GM12878 (cell line): ENCODE measurements around the gene PRKX. TPM values are rescaled to one million over a fixed set of nuclear protein-coding genes. Genes with fewer than 3 reads are reported as not detected.
A peak's percentile ranks its signal among the peaks of the same experiment; 100 is the strongest.
"Not testable (repeated sequence)": the region's sequence is repeated elsewhere in the genome, so short reads cannot be mapped to it uniquely, and the experiment has no call there.

Experiments used
- ATAC-seq: fragments of 200-7000 bp; cut with Tn5 transposase; 3 replicates; pipeline ENCODE4 v1.9.1; 2020; ENCODE audit warnings: mild to moderate bottlenecking, moderate library complexity
- BruUV-seq: library from RNA; stranded (reverse); fragments of 400-500 nt; replicated peaks from 2 replicates; lab custom pipeline; 2021; lab: Mats Ljungman, UMichigan
- CTCF ChIA-PET: fragments of 300-600 bp; sonication (Branson Sonifier 250); formaldehyde crosslinking; extraction: SDS; loops from one replicate; lab custom pipeline; 2021; ENCODE audit warnings: inconsistent platforms; lab: Yijun Ruan, JAX
- POLR2A ChIA-PET: fragments of 350-600 bp; formaldehyde crosslinking; extraction: SDS; loops from one replicate; lab custom pipeline; 2021; ENCODE audit warnings: inconsistent platforms; lab: Charles Lee
- RAD21 ChIA-PET: fragments of 300-600 bp; sonication (Branson Sonifier 250); formaldehyde crosslinking; loops from one replicate; lab custom pipeline; 2023; ENCODE audit warnings: antibody characterized with exemption; ENCODE audit not compliant: unreplicated experiment; lab: Charles Lee
- SMC1A ChIA-PET: fragments of 300-600 bp; sonication (Branson Sonifier 250); formaldehyde crosslinking; loops from one replicate; lab custom pipeline; 2023; ENCODE audit not compliant: unreplicated experiment, uncharacterized antibody; lab: Charles Lee
- DNase-seq: peaks from one replicate; pipeline ENCODE4 v3.0.0-alpha.2; 2011; ENCODE audit warnings: low read depth, low spot score
- FAIRE-seq: peaks from 3 replicates; lab custom pipeline; 2011; peaks lifted over from hg19 to GRCh38; lab: Jason Lieb, UNC
- H2AFZ ChIP-seq: 2 replicates; pipeline ENCODE4 v1.6.0; 2011; ENCODE audit warnings: low read depth, low read length, control low read depth; ENCODE audit not compliant: control insufficient read depth
- H3K27ac ChIP-seq: 2 replicates; pipeline ENCODE4 v1.5.1; 2011; ENCODE audit warnings: control low read depth; ENCODE audit not compliant: control insufficient read depth, insufficient read depth
- H3K27me3 ChIP-seq, 2 experiments: replicated peaks in 1 of 2; 2 replicates each; pipeline versions ENCODE4 v1.6.0 to v1.6.1; 2011; ENCODE audit warnings: low read length in 1 of 2; ENCODE audit not compliant: control insufficient read depth in 2 of 2, insufficient read depth in 2 of 2
- H3K36me3 ChIP-seq, 2 experiments: 2 replicates each; pipeline ENCODE4 v1.5.1; 2011; ENCODE audit warnings: low read length in 1 of 2; ENCODE audit not compliant: control insufficient read depth in 2 of 2, insufficient read depth in 2 of 2
- H3K4me1 ChIP-seq: 2 replicates; pipeline ENCODE4 v1.6.1; 2011; ENCODE audit warnings: mild to moderate bottlenecking, low read length, moderate library complexity, mixed read lengths; ENCODE audit not compliant: control insufficient read depth, insufficient read depth
- H3K4me2 ChIP-seq: 2 replicates; pipeline ENCODE4 v1.6.0; 2011; ENCODE audit warnings: control low read depth; ENCODE audit not compliant: control insufficient read depth, insufficient read depth
- H3K4me3 ChIP-seq: fragments of 200-600 bp; sonication (generic); 2 replicates; pipeline ENCODE4 v1.5.1; 2016
- H3K79me2 ChIP-seq: 2 replicates; pipeline ENCODE4 v1.6.0; 2011; ENCODE audit warnings: low read length; ENCODE audit not compliant: control insufficient read depth, insufficient read depth
- H3K9ac ChIP-seq: 2 replicates; pipeline ENCODE4 v1.8.0; 2011; ENCODE audit warnings: low read length, control low read depth, mixed read lengths; ENCODE audit not compliant: control insufficient read depth, insufficient read depth
- H3K9me3 ChIP-seq: replicated peaks from 3 replicates; pipeline ENCODE4 v1.5.1; 2011; ENCODE audit warnings: mild to moderate bottlenecking, low read length; ENCODE audit not compliant: control insufficient read depth, insufficient read depth
- H4K20me1 ChIP-seq: 2 replicates; pipeline ENCODE4 v1.6.0; 2011; ENCODE audit not compliant: control insufficient read depth, insufficient read depth
- NFXL1 ChIP-seq: fragments of 450-650 bp; IDR thresholded peaks from 2 replicates; pipeline ENCODE4 v1.6.1; 2017; ENCODE audit warnings: antibody characterized with exemption, mild to moderate bottlenecking, borderline replicate concordance
- WGBS: methylation state at CpG from one replicate; pipeline ENCODE4 v1.1.6; 2016; ENCODE audit warnings: low lambda C conversion rate; ENCODE audit not compliant: insufficient replicate concordance, insufficient coverage; ENCODE audit errors: missing lambda C conversion rate; 5-methylcytosine and 5-hydroxymethylcytosine counted together
- in situ Hi-C: fragments of 300-500 bp; cut with MboI; formaldehyde crosslinking; loops from 9 replicates; pipeline ENCODE4 v1.14.3; 2018; ENCODE audit warnings: mixed read lengths
- intact Hi-C: fragments of 100-400 bp; cut with micrococcal nuclease; formaldehyde crosslinking; loops from one replicate; pipeline ENCODE4 v1.14.2; 2022; ENCODE audit not compliant: unreplicated experiment
- polyA plus RNA-seq, 11 experiments: library from polyadenylated mRNA; depleted of rRNA in 4 of 11; unstranded in 6 of 11; stranded (reverse) in 5 of 11; fragments of >200 nt; fragmentation: Nextera tagmentation in 4 of 11; fragmentation: Illumina TruSeq in 1 of 11; extraction: Ambion mirVana in 4 of 11; extraction: Trizol in 1 of 11; gene quantifications; 1 replicate in 1 of 11; 2 replicates in 10 of 11; pipeline versions ENCODE4 v1.2.1 to v1.2.3, GENCODE V29; 2011 to 2016; ENCODE audit warnings: inconsistent platforms in 2 of 11, missing spikeins in 2 of 11, low read depth in 1 of 11
- total RNA-seq, 4 experiments: library from RNA; depleted of rRNA in 3 of 4; stranded (reverse); fragments of >200 nt in 3 of 4; fragmentation: Illumina TruSeq in 1 of 4; extraction: Trizol in 1 of 4; gene quantifications; 2 replicates each; pipeline versions ENCODE4 v1.2.1 to v1.2.3, GENCODE V29; 2013 to 2021
- TF ChIP-seq, protein P1 (sequence below): fragments of 450-650 bp; IDR thresholded peaks from 2 replicates; pipeline ENCODE4 v1.6.1; 2016; ENCODE audit warnings: mild to moderate bottlenecking, moderate library complexity, borderline replicate concordance

The PRKX gene
- total and polyA plus RNA-seq, 10 of the 15 experiments (the other 5 are each of a cell fraction or from before 2014, with no cell fraction given): 3.9 to 45.3 (median 23.9) TPM

DNA sequence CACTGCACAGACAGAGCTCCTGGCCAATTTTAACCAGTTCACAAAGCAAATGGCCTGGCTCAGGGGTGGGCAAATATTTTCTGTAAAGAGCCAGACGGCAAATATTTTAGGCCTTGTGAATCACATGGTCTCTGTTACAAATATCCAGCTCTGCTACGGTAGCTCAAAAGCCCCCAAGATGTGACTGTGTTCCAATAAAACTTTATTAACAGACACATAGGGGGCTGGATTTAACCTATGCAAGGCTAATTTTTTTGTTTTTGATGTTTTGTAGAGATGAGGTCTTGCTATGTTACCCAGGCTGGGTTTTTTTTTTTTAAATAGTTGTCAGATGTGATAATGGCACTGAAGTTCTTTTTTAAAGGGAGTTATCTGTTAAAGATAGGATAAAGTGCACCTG, 65.4 kb downstream of the PRKX start:
- CTCF ChIA-PET: interaction anchor here (1.6 to 2.3 kb wide), 2 partner anchors 16 to 164 kb away, joined by 5 to 17 read pairs; no protein-coding TSS in a partner anchor
- no peak for DNase-seq
- SMC1A ChIA-PET: interaction anchor here (1.4 to 1.5 kb wide), 2 partner anchors 9 to 163 kb away, joined by 3 to 5 read pairs; no protein-coding TSS in a partner anchor

DNA sequence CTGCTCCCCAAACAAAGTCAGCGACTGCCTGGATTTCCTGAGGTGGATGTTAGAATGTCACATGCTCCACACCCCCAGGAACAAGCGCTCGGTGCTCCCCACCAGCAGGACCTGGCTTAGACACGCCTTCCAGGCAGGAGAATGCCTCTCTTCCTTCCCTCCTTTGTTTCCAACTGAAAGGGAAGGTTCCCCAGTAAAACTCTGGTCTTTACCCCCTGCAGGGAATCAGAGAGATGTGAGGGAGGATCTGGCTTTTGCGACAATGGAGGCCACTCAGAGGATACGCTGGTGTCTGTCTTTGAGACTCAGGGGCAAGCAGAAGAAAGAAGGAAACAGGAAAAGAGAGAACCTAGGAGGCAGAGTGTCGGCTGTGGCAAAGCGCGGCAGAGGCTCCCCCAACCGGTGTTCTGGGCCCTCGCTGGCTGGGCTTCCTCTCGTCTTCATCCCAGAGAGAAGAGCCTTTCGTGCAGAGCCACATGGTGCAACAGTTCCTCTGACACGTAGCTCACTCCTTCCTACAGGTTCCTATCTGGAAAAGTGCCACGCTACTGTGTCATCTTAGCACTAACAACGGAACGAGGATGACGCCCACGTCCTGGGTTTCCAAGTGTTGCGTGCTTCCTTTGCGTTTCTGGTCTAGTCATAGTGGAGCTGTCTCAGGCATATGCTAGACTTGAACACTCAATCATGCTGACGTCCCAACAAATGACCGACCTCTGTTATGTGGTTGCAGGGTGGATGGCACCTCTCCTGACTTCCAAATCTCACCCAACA, 73.4 kb downstream of the PRKX start:
- H3K4me1 ChIP-seq, POLR2A ChIA-PET, H3K4me2 ChIP-seq, BruUV-seq, H3K9me3 ChIP-seq, H3K9ac ChIP-seq, H3K27ac ChIP-seq, H2AFZ ChIP-seq, H3K27me3 ChIP-seq, H3K4me3 ChIP-seq, DNase-seq, RAD21 ChIA-PET, H3K79me2 ChIP-seq, ATAC-seq, H3K36me3 ChIP-seq, H4K20me1 ChIP-seq, SMC1A ChIA-PET: not testable (repeated sequence)
- in situ Hi-C loops: loop anchor here (5.0 kb wide), 1 partner anchor 608 kb away; no protein-coding TSS in a partner anchor
- WGBS: 95% methylated on average over 22 of the region's 23 CpGs
- FAIRE-seq: peak; percentile 44
- intact Hi-C loops: loop anchor here (5.0 kb wide), 1 partner anchor 523 kb away; no protein-coding TSS in a partner anchor
- CTCF ChIA-PET: interaction anchor here (0.6 to 1.6 kb wide), 2 partner anchors 24 to 26 kb away, joined by 3 read pairs; no protein-coding TSS in a partner anchor

More for the DNA sequence above, 65.4 kb downstream of the PRKX start:
- Histone ChIP-seq H3K9ac (no peak overlapping the region), H3K36me3 (peaks cover under 1 to 13% of the 10 kb centered on the region in 2 experiments), H3K79me2 (no peaks in the 10 kb centered on the region), H4K20me1 (no peaks in the 10 kb centered on the region), H3K4me2 (no peak overlapping the region), H3K9me3 (peaks cover 3% of the 10 kb centered on the region; the same call in 2 of the 3 replicates), H2AFZ (no peak overlapping the region), H3K4me1 (no peaks in the 10 kb centered on the region), H3K4me3 (no peak overlapping the region), H3K27ac (no peak overlapping the region), H3K27me3 (no peaks in the 10 kb centered on the region)
- ATAC-seq (no peak), FAIRE-seq (no peak)
- in situ Hi-C loops: no loop called here
- ChIA-PET RAD21 (interaction anchor here (0.9 kb wide), 1 partner anchor 164 kb away, joined by 3 read pairs; no protein-coding TSS in a partner anchor), POLR2A (no interaction called here)
- no TSS peak for BruUV-seq
- intact Hi-C loops: no loop called here
- 100% methylated on average over 2 of the region's 2 CpGs for WGBS
- TF ChIP-seq, protein P1, sequence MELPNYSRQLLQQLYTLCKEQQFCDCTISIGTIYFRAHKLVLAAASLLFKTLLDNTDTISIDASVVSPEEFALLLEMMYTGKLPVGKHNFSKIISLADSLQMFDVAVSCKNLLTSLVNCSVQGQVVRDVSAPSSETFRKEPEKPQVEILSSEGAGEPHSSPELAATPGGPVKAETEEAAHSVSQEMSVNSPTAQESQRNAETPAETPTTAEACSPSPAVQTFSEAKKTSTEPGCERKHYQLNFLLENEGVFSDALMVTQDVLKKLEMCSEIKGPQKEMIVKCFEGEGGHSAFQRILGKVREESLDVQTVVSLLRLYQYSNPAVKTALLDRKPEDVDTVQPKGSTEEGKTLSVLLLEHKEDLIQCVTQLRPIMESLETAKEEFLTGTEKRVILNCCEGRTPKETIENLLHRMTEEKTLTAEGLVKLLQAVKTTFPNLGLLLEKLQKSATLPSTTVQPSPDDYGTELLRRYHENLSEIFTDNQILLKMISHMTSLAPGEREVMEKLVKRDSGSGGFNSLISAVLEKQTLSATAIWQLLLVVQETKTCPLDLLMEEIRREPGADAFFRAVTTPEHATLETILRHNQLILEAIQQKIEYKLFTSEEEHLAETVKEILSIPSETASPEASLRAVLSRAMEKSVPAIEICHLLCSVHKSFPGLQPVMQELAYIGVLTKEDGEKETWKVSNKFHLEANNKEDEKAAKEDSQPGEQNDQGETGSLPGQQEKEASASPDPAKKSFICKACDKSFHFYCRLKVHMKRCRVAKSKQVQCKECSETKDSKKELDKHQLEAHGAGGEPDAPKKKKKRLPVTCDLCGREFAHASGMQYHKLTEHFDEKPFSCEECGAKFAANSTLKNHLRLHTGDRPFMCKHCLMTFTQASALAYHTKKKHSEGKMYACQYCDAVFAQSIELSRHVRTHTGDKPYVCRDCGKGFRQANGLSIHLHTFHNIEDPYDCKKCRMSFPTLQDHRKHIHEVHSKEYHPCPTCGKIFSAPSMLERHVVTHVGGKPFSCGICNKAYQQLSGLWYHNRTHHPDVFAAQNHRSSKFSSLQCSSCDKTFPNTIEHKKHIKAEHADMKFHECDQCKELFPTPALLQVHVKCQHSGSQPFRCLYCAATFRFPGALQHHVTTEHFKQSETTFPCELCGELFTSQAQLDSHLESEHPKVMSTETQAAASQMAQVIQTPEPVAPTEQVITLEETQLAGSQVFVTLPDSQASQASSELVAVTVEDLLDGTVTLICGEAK: peak; percentile 62
- TF ChIP-seq NFXL1: no peak
